OCI-LY7 (cell line): ENCODE data around the gene KCNAB3. TPM values are rescaled to one million over a fixed set of nuclear protein-coding genes. Genes with fewer than 3 reads are reported as not detected.

Experiments used
- Bru-seq: library from RNA; stranded (reverse); fragments of 400-500 nt; gene quantifications from one replicate; lab custom pipeline; 2021; lab: Mats Ljungman, UMichigan
- BruChase-seq, 2 experiments: library from RNA; stranded (reverse); fragments of 400-500 nt; gene quantifications; one replicate each; lab custom pipeline; 2021; lab: Mats Ljungman, UMichigan
- BruUV-seq: library from RNA; stranded (reverse); fragments of 400-500 nt; replicated peaks from 2 replicates; lab custom pipeline; 2021; lab: Mats Ljungman, UMichigan
- CTCF ChIA-PET: fragments of 300-600 bp; sonication (Branson Sonifier 250); formaldehyde crosslinking; loops from one replicate; lab custom pipeline; 2022; ENCODE audit warnings: antibody characterized with exemption; ENCODE audit not compliant: unreplicated experiment; lab: Charles Lee
- POLR2A ChIA-PET: fragments of 300-600 bp; sonication (Branson Sonifier 250); formaldehyde crosslinking; loops from one replicate; lab custom pipeline; 2022; ENCODE audit warnings: antibody characterized with exemption; lab: Charles Lee
- DNase-seq: peaks from one replicate; pipeline ENCODE4 v3.0.0-alpha.2; 2015; ENCODE audit warnings: low spot score
- H2AFZ ChIP-seq: fragments of 200-600 bp; sonication (generic), shearing (Covaris generic); 2 replicates; pipeline ENCODE4 v1.6.1; 2014; ENCODE audit warnings: mild to moderate bottlenecking, antibody characterized with exemption, low read length, moderate library complexity
- H3K27ac ChIP-seq: fragments of 200-600 bp; sonication (generic); 2 replicates; pipeline ENCODE4 v1.5.1; 2014; ENCODE audit warnings: mixed run types, low read depth, mild to moderate bottlenecking, moderate library complexity, low read length, inconsistent platforms; ENCODE audit not compliant: poor library complexity, severe bottlenecking
- H3K36me3 ChIP-seq: fragments of 200-600 bp; sonication (generic); 2 replicates; pipeline ENCODE4 v1.6.1; 2014; ENCODE audit warnings: mild to moderate bottlenecking, antibody characterized with exemption, low read length, moderate library complexity, mixed read lengths; ENCODE audit not compliant: insufficient read depth
- H3K4me1 ChIP-seq: fragments of 200-600 bp; sonication (generic); 2 replicates; pipeline ENCODE4 v1.5.1; 2014; ENCODE audit warnings: mild to moderate bottlenecking, low read length; ENCODE audit not compliant: insufficient read depth, poor library complexity, severe bottlenecking
- H3K4me2 ChIP-seq: fragments of 200-600 bp; sonication (generic); 2 replicates; pipeline ENCODE4 v1.6.1; 2014; ENCODE audit warnings: mild to moderate bottlenecking, low read length
- H3K4me3 ChIP-seq: fragments of 200-600 bp; sonication (generic); 2 replicates; pipeline ENCODE4 v1.5.1; 2014; ENCODE audit warnings: mild to moderate bottlenecking, low read depth, low read length; ENCODE audit not compliant: poor library complexity, severe bottlenecking
- H3K79me2 ChIP-seq: fragments of 200-600 bp; sonication (generic); 2 replicates; pipeline ENCODE4 v1.6.1; 2016; ENCODE audit warnings: low read depth, mild to moderate bottlenecking, low read length, moderate library complexity, mixed read lengths; ENCODE audit not compliant: insufficient read depth
- H3K9me2 ChIP-seq: fragments of 200-600 bp; sonication (generic); 2 replicates; pipeline ENCODE4 v1.6.1; 2016; ENCODE audit warnings: mild to moderate bottlenecking, low read length, mixed read lengths; ENCODE audit not compliant: insufficient read depth
- H3K9me3 ChIP-seq: fragments of 200-600 bp; sonication (generic); 2 replicates; pipeline ENCODE4 v1.6.1; 2014; ENCODE audit warnings: mild to moderate bottlenecking, mixed run types, low read length, mixed read lengths
- H4K20me1 ChIP-seq: fragments of 200-600 bp; sonication (generic); 2 replicates; pipeline ENCODE4 v1.6.1; 2014; ENCODE audit warnings: mild to moderate bottlenecking, antibody characterized with exemption, low read length, moderate library complexity, mixed read lengths; ENCODE audit not compliant: insufficient read depth
- EZH2phosphoT487 ChIP-seq: fragments of 200-600 bp; sonication (generic); IDR thresholded peaks from 2 replicates; pipeline ENCODE4 v1.6.1; 2018; ENCODE audit warnings: low read depth, borderline replicate concordance, mild to moderate bottlenecking, mixed run types, antibody characterized with exemption, low read length, moderate library complexity, mixed read lengths
- intact Hi-C: fragments of 100-400 bp; cut with micrococcal nuclease; formaldehyde crosslinking; loops from one replicate; pipeline ENCODE4 v1.10.0; 2022; ENCODE audit not compliant: unreplicated experiment
- long read RNA-seq: library from polyadenylated mRNA; stranded (forward); transcript quantifications from one replicate; pipeline ENCODE4 v2.0.0, GENCODE V29; 2022
- total RNA-seq, 2 experiments: library from RNA; depleted of rRNA in 1 of 2; stranded (reverse); fragments of >200 nt in 1 of 2; shearing (Covaris generic) in 1 of 2; gene quantifications; 2 replicates each; pipeline ENCODE4 v1.2.3, GENCODE V29; 2014 to 2022
- TF ChIP-seq, protein P1 (sequence below): fragments of 200-600 bp; sonication (generic); conservative IDR thresholded peaks from 2 replicates; pipeline ENCODE4 v1.5.1; 2014; ENCODE audit warnings: mild to moderate bottlenecking, antibody characterized with exemption, low read length, moderate library complexity, mixed read lengths

The KCNAB3 gene
- total RNA-seq (2014; rRNA removed; shearing (Covaris generic)): 4.3 and 5.6 TPM in 2 replicates
- 14.3 and 17.3 TPM in 2 replicates for total RNA-seq (2022)
- percentile 57 among the genes with signal in this experiment for Bru-seq, nascent RNA
- BruChase-seq, experiment 1, labeled RNA remaining after a 6-hour chase: percentile 69 among the genes with signal in this experiment
- percentile 62 among the genes with signal in this experiment for BruChase-seq, experiment 2, labeled RNA remaining after a 2-hour chase
- long read RNA-seq, partial matches to known transcripts: 1 of 3 reads
- long read RNA-seq, other reads (novel, unspliced or antisense): 2 of 3 reads

DNA sequence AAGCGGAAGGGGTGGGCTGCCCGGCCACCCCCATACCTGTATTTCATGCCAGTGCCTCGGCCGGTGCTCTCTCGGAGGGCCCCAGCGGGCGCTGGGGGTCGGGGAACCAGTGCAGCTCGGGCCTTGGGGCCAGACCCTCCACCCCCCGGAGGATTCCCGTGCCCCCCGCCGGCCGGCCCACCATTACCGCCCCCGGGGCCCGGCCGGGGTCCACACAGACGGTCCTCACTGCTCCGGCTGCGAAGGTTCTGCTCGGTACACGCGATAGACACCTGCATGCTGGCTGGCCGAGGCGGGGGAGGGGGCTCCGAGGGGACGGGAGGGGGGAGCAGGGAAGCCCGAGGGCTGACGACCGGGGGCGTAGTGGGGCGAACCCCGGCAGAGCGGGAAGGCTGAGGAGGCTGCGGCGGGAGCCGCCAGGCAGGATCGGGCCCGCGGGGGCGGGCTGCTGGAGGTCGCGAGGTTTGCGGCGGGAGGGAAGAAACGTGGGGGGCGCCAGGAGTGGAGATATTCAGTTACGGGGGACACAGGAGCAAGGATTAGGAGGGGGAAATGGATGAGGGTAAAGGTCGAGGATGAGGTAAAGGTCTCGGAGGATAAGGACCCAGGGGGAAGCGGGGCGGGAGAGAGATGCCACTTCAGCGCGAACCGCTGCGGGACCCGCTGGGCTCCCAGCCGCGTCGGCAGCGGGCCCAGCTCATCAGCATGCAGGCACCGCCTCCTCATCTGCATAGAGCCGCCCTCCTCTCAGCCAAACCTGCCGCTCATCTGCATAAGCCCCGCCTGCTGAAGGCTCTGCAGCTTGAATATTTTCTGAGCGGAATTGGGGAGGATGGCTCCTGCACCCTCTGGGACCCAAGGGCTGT, at the start of gene KCNAB3:
Gene KCNAB3, minus strand, starts transcription at position 699 of the 866 bp plus-strand sequence. Its CDS starts 421 bp downstream, at position 278.
- peaks cover 21% of the 10 kb centered on the region for H3K4me1 ChIP-seq
- H2AFZ ChIP-seq: no peak within 1 kb of the TSS
- H3K9me2 ChIP-seq: no peaks in the 10 kb centered on the region
- peak within 1 kb of the TSS; percentile 99 for H3K4me3 ChIP-seq
- POLR2A ChIA-PET: no interaction called here
- CTCF ChIA-PET: no interaction called here
- H3K9me3 ChIP-seq: no peaks in the 10 kb centered on the region
- H3K27ac ChIP-seq: no peak within 1 kb of the TSS
- DNase-seq: no peak
- H3K36me3 ChIP-seq: peaks cover 16% of the 10 kb centered on the region
- peak within 1 kb of the TSS; percentile 82 for H3K4me2 ChIP-seq
- TF ChIP-seq, protein P1, sequence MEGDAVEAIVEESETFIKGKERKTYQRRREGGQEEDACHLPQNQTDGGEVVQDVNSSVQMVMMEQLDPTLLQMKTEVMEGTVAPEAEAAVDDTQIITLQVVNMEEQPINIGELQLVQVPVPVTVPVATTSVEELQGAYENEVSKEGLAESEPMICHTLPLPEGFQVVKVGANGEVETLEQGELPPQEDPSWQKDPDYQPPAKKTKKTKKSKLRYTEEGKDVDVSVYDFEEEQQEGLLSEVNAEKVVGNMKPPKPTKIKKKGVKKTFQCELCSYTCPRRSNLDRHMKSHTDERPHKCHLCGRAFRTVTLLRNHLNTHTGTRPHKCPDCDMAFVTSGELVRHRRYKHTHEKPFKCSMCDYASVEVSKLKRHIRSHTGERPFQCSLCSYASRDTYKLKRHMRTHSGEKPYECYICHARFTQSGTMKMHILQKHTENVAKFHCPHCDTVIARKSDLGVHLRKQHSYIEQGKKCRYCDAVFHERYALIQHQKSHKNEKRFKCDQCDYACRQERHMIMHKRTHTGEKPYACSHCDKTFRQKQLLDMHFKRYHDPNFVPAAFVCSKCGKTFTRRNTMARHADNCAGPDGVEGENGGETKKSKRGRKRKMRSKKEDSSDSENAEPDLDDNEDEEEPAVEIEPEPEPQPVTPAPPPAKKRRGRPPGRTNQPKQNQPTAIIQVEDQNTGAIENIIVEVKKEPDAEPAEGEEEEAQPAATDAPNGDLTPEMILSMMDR: no peak
- TF ChIP-seq EZH2phosphoT487: no peak
- intact Hi-C loops: no loop called here
- BruUV-seq: no TSS peak
- H4K20me1 ChIP-seq: no peaks in the 10 kb centered on the region
- peaks cover 32% of the 10 kb centered on the region for H3K79me2 ChIP-seq

DNA sequence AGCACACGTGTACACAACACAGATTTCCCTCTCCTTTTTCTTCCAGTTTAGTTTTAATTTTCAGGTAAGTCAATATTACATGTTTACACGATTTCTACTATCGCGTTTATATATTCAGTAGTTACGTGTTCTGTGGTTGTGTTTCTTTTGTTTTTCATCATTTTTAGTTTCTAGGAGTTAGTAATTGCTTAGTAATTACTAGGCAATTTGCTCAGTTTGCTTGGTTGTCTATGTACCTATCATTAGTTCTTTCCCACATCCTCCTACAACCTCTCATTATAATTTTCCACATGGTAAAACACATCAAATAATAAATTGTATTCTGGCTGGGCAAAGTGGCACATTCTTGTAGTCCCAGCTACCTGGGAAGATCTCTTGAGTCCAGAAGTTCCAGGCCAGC, 48.1 kb upstream of the KCNAB3 start:
- H4K20me1 ChIP-seq: no peaks in the 10 kb centered on the region
- H3K27ac ChIP-seq: no peak overlapping the region
- no peak overlapping the region for H3K4me3 ChIP-seq
- H3K4me2 ChIP-seq: no peak overlapping the region
- no peaks in the 10 kb centered on the region for H3K9me2 ChIP-seq
- peaks cover 18% of the 10 kb centered on the region for H3K9me3 ChIP-seq
- TF ChIP-seq EZH2phosphoT487: no peak
- TF ChIP-seq, protein P1: no peak
- H3K79me2 ChIP-seq: no peaks in the 10 kb centered on the region
- no peaks in the 10 kb centered on the region for H3K4me1 ChIP-seq
- ChIA-PET POLR2A (interaction anchor here (0.9 kb wide), 1 partner anchor 65 kb away, joined by 3 read pairs; no protein-coding TSS in a partner anchor), CTCF (no interaction called here)
- no peak for DNase-seq
- H2AFZ ChIP-seq: no peak overlapping the region
- BruUV-seq: no TSS peak
- intact Hi-C loops: no loop called here
- H3K36me3 ChIP-seq: no peaks in the 10 kb centered on the region
